Endothelial cell of umbilical vein (primary cell): ENCODE results near the gene SLC36A3. TPM values are rescaled to one million over a fixed set of nuclear protein-coding genes. Genes with fewer than 3 reads are reported as not detected.

Source experiments
- BruUV-seq: library from RNA; stranded (reverse); fragments of 400-500 nt; replicated peaks from 2 replicates; lab custom pipeline; 2021; lab: Mats Ljungman, UMichigan
- CTCF ChIA-PET: fragments of 300-600, 350-600 bp; sonication (Branson Sonifier 250); formaldehyde crosslinking; loops from one replicate; lab custom pipeline; 2021; ENCODE audit warnings: antibody characterized with exemption, inconsistent platforms; lab: Charles Lee
- POLR2A ChIA-PET: fragments of 300-600, 350-600 bp; sonication (Branson Sonifier 250); formaldehyde crosslinking; loops from one replicate; lab custom pipeline; 2021; ENCODE audit warnings: antibody characterized with exemption, inconsistent platforms; lab: Charles Lee
- DNase-seq: peaks from one replicate; pipeline ENCODE4 v3.0.0-alpha.2; 2011; ENCODE audit warnings: low read depth, low spot score
- FAIRE-seq: peaks from 2 replicates; lab custom pipeline; 2011; peaks lifted over from hg19 to GRCh38; lab: Jason Lieb, UNC
- H2AFZ ChIP-seq: 2 replicates; pipeline ENCODE4 v1.6.0; 2012; ENCODE audit warnings: low read depth, low read length, control low read depth, inconsistent platforms
- H3K27ac ChIP-seq: 2 replicates; pipeline ENCODE4 v1.5.1; 2011; ENCODE audit warnings: low read depth, mild to moderate bottlenecking, control low read depth, low read length, moderate library complexity; ENCODE audit not compliant: insufficient read depth
- H3K27me3 ChIP-seq, 2 experiments: 2 replicates each; pipeline versions ENCODE4 v1.6.0 to v1.6.1; 2011; ENCODE audit warnings: low read length in 2 of 2, mixed read lengths in 1 of 2; ENCODE audit not compliant: control insufficient read depth in 2 of 2, insufficient read depth in 2 of 2
- H3K36me3 ChIP-seq, 2 experiments: 2 replicates in 1 of 2; 3 replicates in 1 of 2; pipeline ENCODE4 v1.5.1; 2011; ENCODE audit warnings: low read length in 2 of 2, mild to moderate bottlenecking in 1 of 2, moderate library complexity in 1 of 2; ENCODE audit not compliant: control insufficient read depth in 2 of 2, insufficient read depth in 2 of 2; ENCODE audit errors: extremely low read depth in 1 of 2
- H3K4me1 ChIP-seq: 3 replicates; pipeline ENCODE4 v1.5.1; 2011; ENCODE audit warnings: mild to moderate bottlenecking, low read length; ENCODE audit not compliant: control insufficient read depth, insufficient read depth; ENCODE audit errors: extremely low read depth
- H3K4me2 ChIP-seq: 2 replicates; pipeline ENCODE4 v1.6.1; 2011; ENCODE audit warnings: low read length, control low read depth, mixed read lengths; ENCODE audit not compliant: insufficient read depth
- H3K4me3 ChIP-seq, 3 experiments: fragments of 200-600 bp in 1 of 3; sonication (generic), shearing (Covaris generic) in 1 of 3; replicated peaks in 1 of 3; 2 replicates each; pipeline ENCODE4 v1.5.1; 2011 to 2016; ENCODE audit warnings: control low read depth in 3 of 3, low read length in 3 of 3, mild to moderate bottlenecking in 2 of 3, inconsistent platforms in 1 of 3, low read depth in 1 of 3, moderate library complexity in 1 of 3; ENCODE audit not compliant: insufficient read depth in 1 of 3
- H3K79me2 ChIP-seq: 2 replicates; pipeline ENCODE4 v1.6.0; 2012; ENCODE audit warnings: low read length, inconsistent platforms; ENCODE audit not compliant: control insufficient read depth, insufficient read depth
- H3K9ac ChIP-seq: replicated peaks from 2 replicates; pipeline ENCODE3; 2011; ENCODE audit warnings: low read length, control low read depth; ENCODE audit not compliant: insufficient read depth; ENCODE audit errors: extremely low read depth
- H3K9me1 ChIP-seq: replicated peaks from 3 replicates; pipeline ENCODE4 v1.6.0; 2011; ENCODE audit warnings: mild to moderate bottlenecking, low read length; ENCODE audit not compliant: control insufficient read depth, insufficient read depth; ENCODE audit errors: extremely low read depth
- H3K9me3 ChIP-seq: replicated peaks from 2 replicates; pipeline ENCODE4 v1.5.1; 2012; ENCODE audit warnings: low read length, inconsistent platforms; ENCODE audit not compliant: control insufficient read depth, insufficient read depth
- H4K20me1 ChIP-seq: replicated peaks from 2 replicates; pipeline ENCODE3; 2011; ENCODE audit warnings: mild to moderate bottlenecking, low read length; ENCODE audit not compliant: control insufficient read depth, insufficient read depth; ENCODE audit errors: extremely low read depth
- CTCF ChIP-seq, 2 donors: IDR thresholded peaks; 1 replicate in 1 of 2; 2 replicates in 1 of 2; pipeline ENCODE4 v1.5.1; 2011; ENCODE audit warnings: low read length in 2 of 2, mild to moderate bottlenecking in 2 of 2, moderate library complexity in 2 of 2, control low read depth in 1 of 2, inconsistent platforms in 1 of 2, low read depth in 1 of 2; ENCODE audit not compliant: insufficient read depth in 1 of 2; ENCODE audit errors: extremely low read depth in 1 of 2
- EZH2 ChIP-seq: IDR thresholded peaks from 2 replicates; pipeline ENCODE4 v1.6.1; 2012; ENCODE audit warnings: borderline replicate concordance, low read depth, mild to moderate bottlenecking, moderate library complexity, low read length, inconsistent platforms; ENCODE audit not compliant: severe bottlenecking
- FOS ChIP-seq: IDR thresholded peaks from 2 replicates; pipeline ENCODE4 v1.6.1; 2011; ENCODE audit warnings: mild to moderate bottlenecking, low read length, moderate library complexity, borderline replicate concordance; ENCODE audit not compliant: insufficient read depth
- GATA2 ChIP-seq: IDR thresholded peaks from 2 replicates; pipeline ENCODE4 v1.7.0; 2011; ENCODE audit warnings: low read depth, mild to moderate bottlenecking, moderate library complexity, mixed read lengths, low read length; ENCODE audit not compliant: insufficient read length, insufficient read depth
- JUN ChIP-seq: IDR thresholded peaks from 2 replicates; pipeline ENCODE4 v1.6.1; 2011; ENCODE audit warnings: borderline replicate concordance, low read depth; ENCODE audit not compliant: insufficient read length, insufficient read depth
- MAX ChIP-seq: IDR thresholded peaks from 2 replicates; pipeline ENCODE4 v1.6.1; 2011; ENCODE audit not compliant: insufficient read depth, insufficient read length
- MYC ChIP-seq: IDR thresholded peaks from one replicate; pipeline ENCODE4 v1.6.1; 2011; ENCODE audit warnings: mild to moderate bottlenecking, low read depth, low read length
- POLR2A ChIP-seq: IDR thresholded peaks from 2 replicates; pipeline ENCODE4 v1.6.1; 2012; ENCODE audit warnings: low read depth, mild to moderate bottlenecking, control low read depth, low read length
- POLR2AphosphoS5 ChIP-seq: IDR thresholded peaks from 2 replicates; pipeline ENCODE4 v1.6.1; 2012; ENCODE audit warnings: low read depth, mild to moderate bottlenecking, control low read depth, low read length, moderate library complexity; ENCODE audit not compliant: insufficient read depth
- dilution Hi-C: fragments of 300-500 bp; cut with MboI; formaldehyde crosslinking; loops from one replicate; pipeline ENCODE4 v1.15.0; 2019; ENCODE audit warnings: low sequenced_read_pairs; ENCODE audit not compliant: extremely low pct_ligation_motif_present
- intact Hi-C: fragments of 100-400 bp; cut with micrococcal nuclease; formaldehyde crosslinking; loops from one replicate; pipeline ENCODE4 v1.10.0; 2022
- polyA plus RNA-seq, 4 experiments: library from polyadenylated mRNA; depleted of rRNA in 3 of 4; stranded (reverse) in 3 of 4; unstranded in 1 of 4; fragments of >200 nt; gene quantifications; 2 replicates each; pipeline versions ENCODE4 v1.2.1 to v1.2.3, GENCODE V29; 2011 to 2012; ENCODE audit warnings: missing spikeins in 1 of 4
- total RNA-seq: library from RNA; stranded (reverse); gene quantifications from 2 replicates; pipeline ENCODE4 v1.2.3, GENCODE V29; 2021

The SLC36A3 gene
- total and polyA plus RNA-seq, 2 donors (not counting 3 experiments of a cell fraction or from before 2014, with no cell fraction given), result not detected

- Histone ChIP-seq H4K20me1 (no peaks in the 10 kb centered on the region), H3K27ac (no peak overlapping the region), H2AFZ (no peak overlapping the region), H3K79me2 (no peaks in the 10 kb centered on the region), H3K9ac (no peak overlapping the region), H3K36me3 (peaks cover 0 to 10% of the 10 kb centered on the region in 2 experiments), H3K9me3 (no peaks in the 10 kb centered on the region), H3K4me1 (no peaks in the 10 kb centered on the region), H3K4me2 (no peak overlapping the region), H3K27me3 (peaks cover 0 to 1% of the 10 kb centered on the region in 2 experiments), H3K4me3 (no peak overlapping the region), H3K9me1 (no peaks in the 10 kb centered on the region)
- intact Hi-C loops, result no loop called here
- POLR2A ChIA-PET, result no interaction called here
- CTCF ChIA-PET, result interaction anchor here (0.7 kb wide), 1 partner anchor 45 kb away, joined by 3 read pairs; no protein-coding TSS in a partner anchor
- BruUV-seq, result no TSS peak
- DNase-seq (no peak), FAIRE-seq (no peak)
- dilution Hi-C loops, result no loop called here
- TF ChIP-seq EZH2, result no peak
- TF ChIP-seq POLR2AphosphoS5, result no peak
- no peak for TF ChIP-seq POLR2A
- TF ChIP-seq GATA2, result no peak
- no peak for TF ChIP-seq MAX
- no peak for TF ChIP-seq JUN
These were observed 32.2 kb downstream of the SLC36A3 start for GRCh38 chr5:151271336-151271735.

GRCh38 chr5:151270599-151270998 lies 33.0 kb downstream of the SLC36A3 start:
- CTCF ChIA-PET, result interaction anchor here (0.7 kb wide), 1 partner anchor 45 kb away, joined by 3 read pairs; no protein-coding TSS in a partner anchor
- no TSS peak for BruUV-seq
- no peak for FAIRE-seq

More at GRCh38 chr5:151270599-151270998, 33.0 kb downstream of the SLC36A3 start:
- H3K27me3 ChIP-seq, result peaks cover 0 to 1% of the 10 kb centered on the region in 2 experiments
- no peak overlapping the region for H3K9ac ChIP-seq
- H3K79me2 ChIP-seq, result no peaks in the 10 kb centered on the region
- intact Hi-C loops (no loop called here), dilution Hi-C loops (no loop called here)
- no peaks in the 10 kb centered on the region for H3K4me1 ChIP-seq
- no peak for DNase-seq
- peaks cover 0 to 10% of the 10 kb centered on the region in 2 experiments for H3K36me3 ChIP-seq
- H3K9me3 ChIP-seq, result no peaks in the 10 kb centered on the region
- no peak overlapping the region for H3K4me3 ChIP-seq
- TF ChIP-seq FOS (no peak), EZH2 (no peak), MYC (no peak), CTCF (IDR thresholded peaks at IDR 0.05; ENCODE audit: extremely low read depth in 1 of 2, insufficient read depth in 1 of 2, low read depth in 1 of 2, low read length in 2 of 2) (no peak), POLR2A (no peak), GATA2 (no peak), JUN (no peak), POLR2AphosphoS5 (no peak), MAX (no peak)
- H3K4me2 ChIP-seq, result no peak overlapping the region
- no peak overlapping the region for H2AFZ ChIP-seq
- H3K9me1 ChIP-seq, result no peaks in the 10 kb centered on the region
- POLR2A ChIA-PET, result no interaction called here
- H3K27ac ChIP-seq, result no peak overlapping the region
- H4K20me1 ChIP-seq, result no peaks in the 10 kb centered on the region
